Dermis blood vessel endothelial cell (primary cell): Measurements from ENCODE around the gene USP17L12. TPM values are rescaled to one million over a fixed set of nuclear protein-coding genes. Genes with fewer than 3 reads are reported as not detected.
"Not testable (repeated sequence)": the region's sequence is repeated elsewhere in the genome, so short reads cannot be mapped to it uniquely, and the experiment has no call there.

ENCODE experiments used
- DNase-seq: peaks from one replicate; pipeline ENCODE4 v3.0.0; 2010
- total RNA-seq: library from RNA; depleted of rRNA; stranded (reverse); fragments of >200 nt; gene quantifications from 2 replicates; pipeline ENCODE4 v1.2.3, GENCODE V29; 2014

USP17L12 gene
- not detected in 2 replicates for total RNA-seq

GRCh38 chr4:9219852-9220251, at the start of gene USP17L12:
TSS of gene USP17L12 (plus strand) at chr4:9220152. CDS start at chr4:9220152, 0 bp downstream.
- DNase-seq = not testable (repeated sequence)

DNA sequence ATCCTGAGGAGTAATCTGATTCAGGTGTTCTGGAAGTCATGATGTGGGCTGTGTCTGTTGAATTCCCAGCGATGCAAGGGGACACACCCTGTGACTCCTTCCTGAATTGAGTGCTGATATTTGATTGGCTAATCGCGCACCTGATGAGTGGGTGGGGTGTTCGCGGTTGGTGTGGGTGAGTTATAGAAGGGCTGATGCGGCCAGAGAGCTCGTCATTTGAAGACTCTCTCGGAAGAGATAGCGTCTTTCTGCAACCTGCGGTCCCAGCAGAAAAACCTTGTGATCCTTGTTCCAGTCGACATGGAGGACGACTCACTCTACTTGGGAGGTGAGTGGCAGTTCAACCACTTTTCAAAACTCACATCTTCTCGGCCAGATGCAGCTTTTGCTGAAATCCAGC, 9.6 kb upstream of the USP17L12 start, which contains the start of gene USP17L10:
Gene USP17L10, plus strand, starts transcription at position 301 of the 400 bp plus-strand sequence. Its CDS starts 0 bp downstream, at position 301.
- DNase-seq = not testable (repeated sequence)

- DNase-seq = not testable (repeated sequence)
Observed at GRCh38 chr4:9214701-9215100, 5.3 kb upstream of the USP17L12 start.

DNA sequence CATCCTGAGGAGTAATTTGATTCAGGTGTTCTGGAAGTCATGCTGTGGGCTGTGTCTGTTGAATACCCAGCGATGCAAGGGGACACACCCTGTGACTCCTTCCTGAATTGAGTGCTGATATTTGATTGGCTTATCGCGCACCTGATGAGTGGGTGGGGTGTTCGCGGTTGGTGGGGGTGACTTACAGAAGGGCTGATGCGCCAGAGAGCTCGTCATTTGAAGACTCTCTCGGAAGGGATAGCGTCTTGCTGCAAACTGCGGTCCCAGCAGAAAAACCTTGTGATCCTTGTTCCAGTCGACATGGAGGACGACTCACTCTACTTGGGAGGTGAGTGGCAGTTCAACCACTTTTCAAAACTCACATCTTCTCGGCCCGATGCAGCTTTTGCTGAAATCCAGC, 4.8 kb upstream of the USP17L12 start, which contains the start of gene USP17L11:
Gene USP17L11, plus strand, starts transcription at position 301 of the 400 bp plus-strand sequence. Its CDS starts 0 bp downstream, at position 301.
- DNase-seq = not testable (repeated sequence)

DNA sequence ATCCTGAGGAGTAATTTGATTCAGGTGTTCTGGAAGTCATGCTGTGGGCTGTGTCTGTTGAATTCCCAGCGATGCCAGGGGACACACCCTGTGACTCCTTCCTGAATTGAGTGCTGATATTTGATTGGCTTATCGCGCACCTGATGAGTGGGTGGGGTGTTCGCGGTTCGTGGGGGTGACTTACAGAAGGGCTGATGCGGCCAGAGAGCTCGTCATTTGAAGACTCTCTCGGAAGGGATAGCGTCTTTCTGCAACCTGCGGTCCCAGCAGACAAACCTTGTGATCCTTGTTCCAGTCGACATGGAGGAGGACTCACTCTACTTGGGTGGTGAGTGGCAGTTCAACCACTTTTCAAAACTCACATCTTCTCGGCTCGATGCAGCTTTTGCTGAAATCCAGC, 4.6 kb downstream of the USP17L12 start, which contains the start of gene USP17L13:
Gene USP17L13, plus strand, starts transcription at position 301 of the 400 bp plus-strand sequence. Its CDS starts 0 bp downstream, at position 301.
- DNase-seq = not testable (repeated sequence)

DNA sequence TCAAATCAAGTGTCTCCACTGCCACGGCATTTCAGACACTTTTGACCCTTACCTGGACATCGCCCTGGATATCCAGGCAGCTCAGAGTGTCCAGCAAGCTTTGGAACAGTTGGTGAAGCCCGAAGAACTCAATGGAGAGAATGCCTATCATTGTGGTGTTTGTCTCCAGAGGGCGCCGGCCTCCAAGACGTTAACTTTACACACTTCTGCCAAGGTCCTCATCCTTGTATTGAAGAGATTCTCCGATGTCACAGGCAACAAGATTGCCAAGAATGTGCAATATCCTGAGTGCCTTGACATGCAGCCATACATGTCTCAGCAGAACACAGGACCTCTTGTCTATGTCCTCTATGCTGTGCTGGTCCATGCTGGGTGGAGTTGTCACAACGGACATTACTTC, 10.3 kb downstream of the USP17L12 start:
- DNase-seq = not testable (repeated sequence)

DNA sequence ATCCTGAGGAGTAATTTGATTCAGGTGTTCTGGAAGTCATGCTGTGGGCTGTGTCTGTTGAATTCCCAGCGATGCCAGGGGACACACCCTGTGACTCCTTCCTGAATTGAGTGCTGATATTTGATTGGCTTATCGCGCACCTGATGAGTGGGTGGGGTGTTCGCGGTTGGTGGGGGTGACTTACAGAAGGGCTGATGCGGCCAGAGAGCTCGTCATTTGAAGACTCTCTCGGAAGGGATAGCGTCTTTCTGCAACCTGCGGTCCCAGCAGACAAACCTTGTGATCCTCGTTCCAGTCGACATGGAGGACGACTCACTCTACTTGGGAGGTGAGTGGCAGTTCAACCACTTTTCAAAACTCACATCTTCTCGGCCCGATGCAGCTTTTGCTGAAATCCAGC, 14.1 kb downstream of the USP17L12 start, which contains the start of gene USP17L15:
Gene USP17L15, plus strand, starts transcription at position 301 of the 400 bp plus-strand sequence. Its CDS starts 0 bp downstream, at position 301.
- DNase-seq = not testable (repeated sequence)

- DNase-seq = peak; percentile 0
Observed at GRCh38 chr4:9238461-9238860, 18.5 kb downstream of the USP17L12 start.

- not testable (repeated sequence) for DNase-seq
Observed at GRCh38 chr4:9243579-9243978, 23.6 kb downstream of the USP17L12 start, which contains the start of gene USP17L17. TSS of gene USP17L17 (plus strand) at chr4:9243879. CDS start at chr4:9243879, 0 bp downstream.

DNA sequence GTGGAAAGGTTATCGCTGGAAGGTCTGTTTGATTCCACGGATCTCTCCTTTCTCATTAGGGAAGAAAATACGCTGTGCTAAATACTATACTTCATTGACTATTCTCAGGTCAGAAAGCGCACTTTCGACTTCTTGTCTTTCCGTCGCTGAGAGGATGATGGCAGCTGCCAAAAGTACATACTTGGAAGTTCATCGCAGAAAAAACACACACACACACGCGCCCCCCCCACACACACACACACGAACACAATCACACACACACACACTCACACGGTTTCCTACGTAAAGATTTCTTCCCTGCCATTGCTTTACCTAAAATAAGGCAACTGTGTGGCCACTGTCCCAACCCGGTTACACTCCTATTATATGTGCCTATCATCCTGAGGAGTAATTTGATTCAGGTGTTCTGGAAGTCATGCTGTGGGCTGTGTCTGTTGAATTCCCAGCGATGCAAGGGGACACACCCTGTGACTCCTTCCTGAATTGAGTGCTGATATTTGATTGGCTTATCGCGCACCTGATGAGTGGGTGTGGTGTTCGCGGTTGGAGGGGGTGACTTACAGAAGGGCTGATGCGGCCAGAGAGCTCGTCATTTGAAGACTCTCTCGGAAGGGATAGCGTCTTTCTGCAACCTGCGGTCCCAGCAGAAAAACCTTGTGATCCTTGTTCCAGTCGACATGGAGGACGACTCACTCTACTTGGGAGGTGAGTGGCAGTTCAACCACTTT, 28.2 kb downstream of the USP17L12 start, which contains the start of gene USP17L18:
Gene USP17L18, plus strand, starts transcription at position 678 of the 728 bp plus-strand sequence. Its CDS starts 0 bp downstream, at position 678.
- peak; percentile 0 for DNase-seq

DNA sequence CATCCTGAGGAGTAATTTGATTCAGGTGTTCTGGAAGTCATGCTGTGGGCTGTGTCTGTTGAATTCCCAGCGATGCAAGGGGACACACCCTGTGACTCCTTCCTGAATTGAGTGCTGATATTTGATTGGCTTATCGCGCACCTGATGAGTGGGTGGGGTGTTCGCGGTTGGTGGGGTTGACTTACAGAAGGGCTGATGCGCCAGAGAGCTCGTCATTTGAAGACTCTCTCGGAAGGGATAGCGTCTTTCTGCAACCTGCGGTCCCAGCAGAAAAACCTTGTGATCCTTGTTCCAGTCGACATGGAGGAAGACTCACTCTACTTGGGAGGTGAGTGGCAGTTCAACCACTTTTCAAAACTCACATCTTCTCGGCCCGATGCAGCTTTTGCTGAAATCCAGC, 33.1 kb downstream of the USP17L12 start, which contains the start of gene USP17L19:
Gene USP17L19, plus strand, starts transcription at position 301 of the 400 bp plus-strand sequence. Its CDS starts 0 bp downstream, at position 301.
- not testable (repeated sequence) for DNase-seq

GRCh38 chr4:9257824-9258223, 37.9 kb downstream of the USP17L12 start, which contains the start of gene USP17L20:
TSS of gene USP17L20 (plus strand) at chr4:9258124. CDS start at chr4:9258124, 0 bp downstream.
- not testable (repeated sequence) for DNase-seq

DNA sequence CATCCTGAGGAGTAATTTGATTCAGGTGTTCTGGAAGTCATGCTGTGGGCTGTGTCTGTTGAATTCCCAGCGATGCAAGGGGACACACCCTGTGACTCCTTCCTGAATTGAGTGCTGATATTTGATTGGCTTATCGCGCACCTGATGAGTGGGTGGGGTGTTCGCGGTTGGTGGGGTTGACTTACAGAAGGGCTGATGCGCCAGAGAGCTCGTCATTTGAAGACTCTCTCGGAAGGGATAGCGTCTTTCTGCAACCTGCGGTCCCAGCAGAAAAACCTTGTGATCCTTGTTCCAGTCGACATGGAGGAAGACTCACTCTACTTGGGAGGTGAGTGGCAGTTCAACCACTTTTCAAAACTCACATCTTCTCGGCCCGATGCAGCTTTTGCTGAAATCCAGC, 42.6 kb downstream of the USP17L12 start, which contains the start of gene USP17L21:
Gene USP17L21, plus strand, starts transcription at position 301 of the 400 bp plus-strand sequence. Its CDS starts 0 bp downstream, at position 301.
- DNase-seq = not testable (repeated sequence)

GRCh38 chr4:9267319-9267718, 47.4 kb downstream of the USP17L12 start, which contains the start of gene USP17L22:
TSS of gene USP17L22 (plus strand) at chr4:9267619. CDS start at chr4:9267619, 0 bp downstream.
- DNase-seq = not testable (repeated sequence)

Other genes with a start within 250 kb of the USP17L12 start
- gene FAM90A26, start 49.7 kb upstream of the USP17L12 start, total RNA-seq = not detected in 2 replicates
- gene USP17L10, start 9.5 kb upstream of the USP17L12 start, total RNA-seq = not detected in 2 replicates
- gene USP17L11, start 4.7 kb upstream of the USP17L12 start, total RNA-seq = not detected in 2 replicates
- not detected in 2 replicates for gene USP17L13, start 4.7 kb downstream of the USP17L12 start, total RNA-seq
- gene USP17L15, start 14.2 kb downstream of the USP17L12 start, total RNA-seq = not detected in 2 replicates
- not detected in 2 replicates for gene USP17L17, start 23.7 kb downstream of the USP17L12 start, total RNA-seq
- not detected in 2 replicates for gene USP17L18, start 28.5 kb downstream of the USP17L12 start, total RNA-seq
- gene USP17L19, start 33.2 kb downstream of the USP17L12 start, total RNA-seq = not detected in 2 replicates
- not detected in 2 replicates for gene USP17L20, start 38.0 kb downstream of the USP17L12 start, total RNA-seq
- gene USP17L21, start 42.7 kb downstream of the USP17L12 start, total RNA-seq = not detected in 2 replicates
- gene USP17L22, start 47.5 kb downstream of the USP17L12 start, total RNA-seq = not detected in 2 replicates
- not detected in 2 replicates for gene USP17L24, start 105.0 kb downstream of the USP17L12 start, total RNA-seq
- not detected in 2 replicates for gene USP17L25, start 109.8 kb downstream of the USP17L12 start, total RNA-seq
- not detected in 2 replicates for gene USP17L26, start 114.5 kb downstream of the USP17L12 start, total RNA-seq
- gene USP17L5, start 119.3 kb downstream of the USP17L12 start, total RNA-seq = not detected in 2 replicates
- gene USP17L27, start 124.0 kb downstream of the USP17L12 start, total RNA-seq = not detected in 2 replicates
- gene USP17L28, start 128.7 kb downstream of the USP17L12 start, total RNA-seq = not detected in 2 replicates
- gene USP17L29, start 133.5 kb downstream of the USP17L12 start, total RNA-seq = not detected in 2 replicates
- not detected in 2 replicates for gene USP17L30, start 143.0 kb downstream of the USP17L12 start, total RNA-seq
- not detected in 2 replicates for gene DEFB131A, start 224.3 kb downstream of the USP17L12 start, total RNA-seq